Fibroblast of mammary gland (primary cell): ENCODE data around the gene KBTBD12.

Experiments
- DNase-seq: peaks from one replicate; pipeline ENCODE4 v3.0.0-alpha.2; 2010; ENCODE audit warnings: low read depth
- H3K4me3 ChIP-seq: 2 replicates; pipeline ENCODE4 v1.5.1; 2011; ENCODE audit warnings: low read depth, mild to moderate bottlenecking, low read length, moderate library complexity; ENCODE audit not compliant: control insufficient read depth
- TF ChIP-seq, protein P1 (sequence below): conservative IDR thresholded peaks from 2 replicates; pipeline ENCODE4 v1.5.1; 2011; ENCODE audit warnings: low read depth, low read length, inconsistent platforms; ENCODE audit not compliant: control insufficient read depth, insufficient read depth

Gene KBTBD12

DNA sequence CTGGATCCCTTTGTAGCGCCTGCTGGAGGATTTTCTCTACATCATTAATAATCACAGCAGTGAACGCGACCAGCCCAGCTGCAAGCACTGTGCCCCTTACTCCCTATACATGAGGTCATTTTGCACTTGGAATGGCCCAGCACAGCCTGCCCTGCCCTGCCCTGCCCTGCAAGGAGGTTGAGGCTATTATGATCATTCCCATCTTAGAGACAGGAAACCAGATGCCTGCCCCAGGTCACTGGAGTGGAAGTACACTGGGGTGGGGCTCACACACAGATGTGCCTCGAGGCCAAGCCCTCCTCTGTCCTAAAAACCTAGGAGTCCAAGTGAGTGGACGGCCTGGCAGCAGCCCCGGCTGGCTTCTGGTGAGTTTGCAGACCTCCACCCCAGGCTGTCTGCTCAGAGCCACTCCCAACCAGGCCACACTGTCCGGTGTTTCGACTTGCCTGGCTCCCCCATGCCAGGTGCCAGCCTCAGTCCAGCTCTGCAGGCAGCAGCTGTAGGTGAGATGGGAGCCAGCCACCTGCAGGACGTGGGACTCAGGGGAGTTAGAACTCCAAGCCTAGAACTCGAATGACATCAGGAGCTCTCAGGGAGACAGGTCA, 106.8 kb downstream of the KBTBD12 start:
- no peak overlapping the region for H3K4me3 ChIP-seq
- no peak for DNase-seq
- TF ChIP-seq, protein P1, sequence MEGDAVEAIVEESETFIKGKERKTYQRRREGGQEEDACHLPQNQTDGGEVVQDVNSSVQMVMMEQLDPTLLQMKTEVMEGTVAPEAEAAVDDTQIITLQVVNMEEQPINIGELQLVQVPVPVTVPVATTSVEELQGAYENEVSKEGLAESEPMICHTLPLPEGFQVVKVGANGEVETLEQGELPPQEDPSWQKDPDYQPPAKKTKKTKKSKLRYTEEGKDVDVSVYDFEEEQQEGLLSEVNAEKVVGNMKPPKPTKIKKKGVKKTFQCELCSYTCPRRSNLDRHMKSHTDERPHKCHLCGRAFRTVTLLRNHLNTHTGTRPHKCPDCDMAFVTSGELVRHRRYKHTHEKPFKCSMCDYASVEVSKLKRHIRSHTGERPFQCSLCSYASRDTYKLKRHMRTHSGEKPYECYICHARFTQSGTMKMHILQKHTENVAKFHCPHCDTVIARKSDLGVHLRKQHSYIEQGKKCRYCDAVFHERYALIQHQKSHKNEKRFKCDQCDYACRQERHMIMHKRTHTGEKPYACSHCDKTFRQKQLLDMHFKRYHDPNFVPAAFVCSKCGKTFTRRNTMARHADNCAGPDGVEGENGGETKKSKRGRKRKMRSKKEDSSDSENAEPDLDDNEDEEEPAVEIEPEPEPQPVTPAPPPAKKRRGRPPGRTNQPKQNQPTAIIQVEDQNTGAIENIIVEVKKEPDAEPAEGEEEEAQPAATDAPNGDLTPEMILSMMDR = no peak

DNA sequence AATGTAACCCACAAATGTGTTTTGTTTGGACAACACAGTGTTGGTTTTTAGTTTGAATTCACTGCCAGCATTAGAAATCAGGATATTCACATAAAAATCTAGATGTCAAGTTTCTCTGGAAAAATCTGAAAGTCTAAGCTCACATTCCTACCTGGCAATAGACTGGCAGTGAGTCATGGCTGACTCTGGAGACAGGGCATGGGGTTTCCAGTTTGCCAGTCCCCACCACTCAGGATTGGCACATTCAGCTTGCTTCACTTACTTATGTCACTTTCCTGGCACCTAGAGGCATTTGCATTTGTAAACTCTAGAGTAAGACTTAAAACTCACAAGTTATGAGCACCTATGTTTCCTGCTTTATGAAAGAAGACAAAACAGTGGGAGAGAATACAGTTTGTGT, 118.1 kb downstream of the KBTBD12 start:
- TF ChIP-seq, protein P1 = no peak
- no peak overlapping the region for H3K4me3 ChIP-seq
- no peak for DNase-seq

DNA sequence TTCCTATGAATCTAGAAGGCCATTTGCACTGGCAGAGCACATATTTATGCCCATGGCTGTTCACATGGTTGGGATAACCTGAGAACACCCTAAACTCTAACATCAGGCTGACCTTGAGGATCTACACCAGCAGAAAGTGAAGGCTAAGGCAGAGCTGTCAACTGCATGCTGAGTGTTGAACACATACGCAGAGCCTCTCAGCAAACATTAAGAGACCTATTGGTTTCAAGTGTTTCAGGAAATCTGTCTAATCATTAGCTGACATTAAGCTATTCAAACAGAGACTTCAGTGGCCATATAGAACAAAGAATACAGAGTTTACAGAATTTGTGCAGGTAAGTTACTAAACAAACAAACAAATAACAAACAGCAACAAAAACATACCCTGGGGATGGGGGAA, 121.1 kb downstream of the KBTBD12 start:
- TF ChIP-seq, protein P1 = no peak
- DNase-seq = no peak
- H3K4me3 ChIP-seq = no peak overlapping the region
